ENCODE results near the gene CORO1C.
"Not testable (repeated sequence)": the region's sequence is repeated elsewhere in the genome, so short reads cannot be mapped to it uniquely, and the experiment has no call there.

CORO1C gene

GRCh38 chr12:108633081-108633533 lies 98.2 kb downstream of the CORO1C start:
- DNase-seq: peak in 1 of 6 experiments; percentile 21

GRCh38 chr12:108631261-108631660 lies 100.1 kb downstream of the CORO1C start:
- DNase-seq: not testable (repeated sequence)

GRCh38 chr12:108630481-108631207 lies 100.7 kb downstream of the CORO1C start:
- DNase-seq: peak in 1 of 6 experiments; percentile 11

GRCh38 chr12:108629824-108630476 lies 101.4 kb downstream of the CORO1C start:
- DNase-seq: peak; percentile 29 to 48 (median 43)

GRCh38 chr12:108629151-108629550 lies 102.2 kb downstream of the CORO1C start:
- peak in 1 of 6 experiments; percentile 22 for DNase-seq

GRCh38 chr12:108627134-108627920 lies 104.0 kb downstream of the CORO1C start:
- DNase-seq: no peak

GRCh38 chr12:108625228-108625627 lies 106.1 kb downstream of the CORO1C start:
- no peak for DNase-seq

GRCh38 chr12:108623577-108623976 lies 107.7 kb downstream of the CORO1C start:
- no peak for DNase-seq

GRCh38 chr12:108622921-108623514 lies 108.3 kb downstream of the CORO1C start:
- DNase-seq: no peak

GRCh38 chr12:108622421-108622820 lies 108.9 kb downstream of the CORO1C start:
- no peak for DNase-seq

- no peak for DNase-seq
Observed at GRCh38 chr12:108621161-108621560, 110.2 kb downstream of the CORO1C start.

- DNase-seq: no peak
Observed at GRCh38 chr12:108620236-108620879, 111.0 kb downstream of the CORO1C start.

- no peak for DNase-seq
Observed at GRCh38 chr12:108619369-108620160, 111.8 kb downstream of the CORO1C start.

- not testable (repeated sequence) for DNase-seq
Observed at GRCh38 chr12:108618953-108619274, 112.4 kb downstream of the CORO1C start.

GRCh38 chr12:108618079-108618952 lies 113.0 kb downstream of the CORO1C start:
- DNase-seq: peak; percentile 42 to 86 (median 72)

GRCh38 chr12:108616941-108617858 lies 114.1 kb downstream of the CORO1C start:
- DNase-seq: peak; percentile 30 to 59 (median 42)

GRCh38 chr12:108616359-108616758 lies 115.0 kb downstream of the CORO1C start:
- DNase-seq: no peak

- DNase-seq: no peak
Observed at GRCh38 chr12:108615918-108616317, 115.4 kb downstream of the CORO1C start.

GRCh38 chr12:108614639-108615038 lies 116.7 kb downstream of the CORO1C start:
- DNase-seq: no peak

- DNase-seq: no peak
Observed at GRCh38 chr12:108614041-108614440, 117.3 kb downstream of the CORO1C start.

Data from stimulated activated naive CD4-positive, alpha-beta T cell (primary cell).